Measurements from ENCODE around the gene SMAD5.

Gene SMAD5

GRCh38 chr5:136222580-136223235 is 90.1 kb downstream of the SMAD5 start:
- no peak for DNase-seq (ENCODE audit: low read depth)

DNA sequence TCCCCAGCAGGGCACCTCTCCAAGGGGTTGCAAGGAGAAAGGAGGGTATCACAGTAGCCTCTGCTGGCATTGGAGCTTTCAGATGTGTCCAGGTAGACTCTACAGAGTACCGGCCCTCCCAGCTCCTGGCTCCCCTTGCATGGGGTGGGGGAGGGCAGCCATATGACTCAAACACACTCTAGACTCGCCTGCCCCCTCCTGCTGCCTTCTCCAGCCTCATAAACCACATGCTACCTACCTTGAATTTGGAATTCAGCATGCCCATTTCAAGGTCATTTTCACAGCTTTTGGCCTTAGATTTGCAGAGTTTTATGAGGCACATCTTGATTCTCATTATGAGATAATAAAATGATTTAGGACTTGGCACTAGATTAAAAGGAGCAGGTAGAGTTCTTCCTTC is 93.2 kb downstream of the SMAD5 start:
- no peak for DNase-seq (ENCODE audit: low read depth)

DNA sequence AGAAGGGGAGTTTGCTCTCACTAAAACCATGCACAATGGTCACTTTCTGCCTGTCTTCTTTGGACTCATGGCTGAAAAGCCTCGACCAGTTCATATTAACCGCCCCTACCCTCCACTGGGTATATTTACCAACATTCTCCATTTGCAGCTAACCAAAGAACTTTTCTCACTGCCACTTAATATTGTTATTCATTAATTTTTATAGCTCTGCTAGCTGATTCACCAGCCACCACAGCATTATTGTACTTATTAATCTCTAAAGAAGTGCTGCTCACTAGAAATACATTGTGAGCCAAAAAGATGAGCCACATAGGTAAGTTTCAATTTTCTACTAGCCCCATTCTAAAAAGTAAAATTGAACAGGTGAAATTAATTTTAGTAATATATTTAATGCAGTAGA is 93.8 kb downstream of the SMAD5 start:
- no peak for DNase-seq (ENCODE audit: low read depth)

- DNase-seq (ENCODE audit: low read depth), result no peak
Observed at GRCh38 chr5:136228136-136228757, 95.6 kb downstream of the SMAD5 start.

DNA sequence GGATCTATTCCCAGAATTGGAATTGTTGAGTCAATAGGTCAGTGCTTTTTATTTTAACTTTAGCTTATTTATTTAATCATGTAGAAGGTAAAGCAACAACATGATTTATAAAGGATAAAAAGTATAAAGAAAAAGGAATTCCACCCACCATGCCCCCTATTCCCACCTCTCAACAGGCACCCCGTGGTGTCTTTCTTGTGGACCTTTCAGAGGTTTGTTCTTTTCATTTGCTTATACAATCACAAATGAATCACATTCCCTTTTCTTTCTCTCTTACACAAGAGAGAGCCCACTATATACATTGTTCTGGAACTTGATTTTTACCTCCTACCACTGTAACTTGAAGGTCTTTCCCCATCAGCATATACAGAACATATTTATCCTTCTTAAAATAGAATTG is 97.5 kb downstream of the SMAD5 start:
- DNase-seq (ENCODE audit: low read depth), result no peak

DNA sequence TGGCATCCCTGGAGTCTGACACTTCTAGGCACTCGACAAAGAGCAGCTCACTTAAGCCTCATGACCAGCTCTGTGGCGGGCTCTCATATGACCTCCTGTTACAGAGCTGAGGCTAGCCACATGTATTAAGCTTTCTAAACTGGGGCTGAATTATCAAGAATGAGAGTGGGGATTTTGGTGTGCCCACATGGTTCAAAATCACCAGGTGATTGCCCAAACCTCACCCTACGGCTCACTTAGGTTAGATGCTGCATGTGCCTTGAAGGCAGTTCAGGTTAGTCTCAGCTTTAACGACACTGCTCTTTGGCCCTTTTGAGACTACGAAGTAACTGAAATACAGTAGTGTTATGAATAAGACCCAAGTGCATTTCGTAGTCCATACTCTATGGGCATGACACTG is 99.7 kb downstream of the SMAD5 start:
- DNase-seq (ENCODE audit: low read depth), result no peak

Measured in activated T-helper 9 cell treated with anti-CD3 and anti-CD28 coated beads, Interleukin-2, amount 50 U/mL, for 16 hours (primary cell).